Measurements from ENCODE around the gene DPP10.
"Not testable (repeated sequence)": the region's sequence is repeated elsewhere in the genome, so short reads cannot be mapped to it uniquely, and the experiment has no call there.

DPP10 gene

DNA sequence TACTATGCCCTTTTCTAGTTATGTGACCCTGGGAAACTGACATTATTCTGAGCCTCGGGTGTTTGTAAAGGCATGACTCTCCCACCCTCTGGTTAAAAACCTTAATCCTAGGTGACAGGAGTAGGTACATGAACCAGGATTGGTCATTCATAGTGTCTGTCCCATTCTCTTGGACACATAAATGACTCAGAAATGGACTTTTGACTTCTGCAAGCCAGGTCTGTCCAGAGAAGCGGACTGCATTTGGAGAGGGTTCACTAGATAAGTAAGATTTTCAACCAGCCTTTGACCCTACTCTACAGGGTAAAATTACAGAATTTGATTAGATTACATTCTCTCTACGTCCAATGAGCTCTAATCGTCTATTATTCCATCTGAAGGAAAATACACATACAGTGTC lies 285.9 kb downstream of the DPP10 start:
- no peak for FAIRE-seq

- FAIRE-seq: no peak
These were observed 286.6 kb downstream of the DPP10 start for GRCh38 chr2:114729026-114729425.

DNA sequence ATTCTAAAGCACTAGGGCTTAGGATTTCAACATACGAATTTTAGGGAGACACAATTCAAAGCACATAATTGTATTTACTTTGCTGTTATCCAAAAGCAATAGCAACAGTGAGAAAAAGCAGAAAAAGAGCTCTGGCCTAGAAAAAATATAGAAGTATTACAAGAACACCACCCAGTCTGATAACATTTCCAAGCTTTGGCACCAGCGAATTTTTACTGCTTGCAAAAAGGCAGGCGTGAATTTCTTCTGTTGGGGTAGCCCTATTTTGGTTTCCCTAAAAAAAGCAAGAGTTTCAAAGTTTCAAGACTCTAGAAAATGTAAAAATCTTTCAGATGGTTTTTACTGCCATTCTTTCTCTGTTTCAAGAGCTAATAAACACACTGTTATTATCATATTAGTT lies 292.7 kb downstream of the DPP10 start:
- FAIRE-seq: no peak

DNA sequence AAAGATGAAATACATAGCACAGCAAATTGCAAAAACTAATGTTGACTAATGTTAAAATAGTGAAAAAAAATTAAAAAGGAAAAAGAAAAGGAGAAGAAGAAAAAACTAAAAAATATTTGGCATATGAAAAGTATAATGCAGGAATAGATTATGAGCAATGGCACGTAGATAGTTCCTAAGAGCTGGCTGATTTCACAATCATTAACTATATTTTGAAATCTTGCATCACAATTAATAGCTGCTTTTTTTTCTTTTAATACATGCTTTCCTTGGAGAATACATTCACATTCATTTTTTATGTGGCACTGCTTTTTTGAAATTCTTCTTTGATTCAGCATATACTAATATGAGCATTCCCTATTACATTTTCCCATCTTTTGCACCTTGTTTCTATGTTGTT lies 299.8 kb downstream of the DPP10 start:
- FAIRE-seq: no peak

DNA sequence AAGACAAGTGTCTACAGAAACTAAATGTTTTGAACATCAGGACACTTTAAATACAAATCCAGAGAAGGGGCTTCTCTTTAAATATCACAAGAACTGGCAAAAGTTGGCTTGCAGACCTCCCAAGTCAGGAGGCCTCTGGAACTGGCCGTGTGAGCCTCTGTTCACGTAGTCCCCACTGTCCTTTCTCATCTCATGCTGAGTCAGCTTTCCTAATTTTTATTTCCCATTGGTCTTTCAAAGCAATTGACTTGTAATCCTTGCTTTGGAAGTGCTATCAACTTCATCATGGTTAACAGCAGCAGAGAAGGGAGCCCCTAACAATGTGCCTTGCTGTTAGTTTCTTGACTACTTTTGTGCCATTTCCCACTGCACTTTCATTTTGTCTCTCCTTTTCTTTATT lies 303.3 kb downstream of the DPP10 start:
- FAIRE-seq: no peak

DNA sequence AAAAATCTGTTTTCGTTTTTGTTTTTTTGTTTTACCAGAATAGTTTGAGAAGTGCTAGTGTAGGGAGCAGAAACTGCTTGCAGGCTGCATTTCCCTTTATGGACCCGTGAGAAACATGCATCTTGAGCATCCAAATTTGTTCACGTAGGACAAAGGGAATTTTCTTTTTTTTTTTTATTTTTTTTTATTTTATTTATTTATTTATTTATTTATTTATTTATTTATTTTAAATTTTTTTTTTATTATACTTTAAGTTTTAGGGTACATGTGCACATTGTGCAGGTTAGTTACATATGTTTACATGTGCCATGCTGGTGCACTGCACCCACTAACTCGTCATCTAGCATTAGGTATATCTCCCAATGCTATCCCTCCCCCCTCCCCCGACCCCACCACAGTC lies 305.7 kb downstream of the DPP10 start:
- not testable (repeated sequence) for FAIRE-seq

DNA sequence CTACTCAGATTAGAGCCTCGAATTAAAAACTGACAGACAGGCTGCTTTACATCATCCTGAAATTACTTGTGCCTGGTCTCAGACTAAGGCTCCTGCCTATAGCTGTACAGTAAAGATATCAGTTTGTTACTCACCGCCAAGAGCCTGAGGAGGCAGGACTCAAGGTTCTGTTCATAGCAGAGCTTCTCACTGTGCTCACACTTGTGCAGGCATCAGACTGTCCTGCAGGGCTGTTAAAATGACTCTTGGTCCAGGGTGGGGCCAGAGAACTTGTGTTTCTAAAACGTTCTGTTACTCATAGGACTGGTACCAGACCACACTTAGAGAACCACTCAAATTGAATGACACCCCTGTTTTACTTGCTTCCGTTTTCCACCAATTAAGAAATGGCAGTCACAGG lies 310.0 kb downstream of the DPP10 start:
- no peak for FAIRE-seq

GRCh38 chr2:114753145-114753544 lies 310.7 kb downstream of the DPP10 start:
- FAIRE-seq: no peak

DNA sequence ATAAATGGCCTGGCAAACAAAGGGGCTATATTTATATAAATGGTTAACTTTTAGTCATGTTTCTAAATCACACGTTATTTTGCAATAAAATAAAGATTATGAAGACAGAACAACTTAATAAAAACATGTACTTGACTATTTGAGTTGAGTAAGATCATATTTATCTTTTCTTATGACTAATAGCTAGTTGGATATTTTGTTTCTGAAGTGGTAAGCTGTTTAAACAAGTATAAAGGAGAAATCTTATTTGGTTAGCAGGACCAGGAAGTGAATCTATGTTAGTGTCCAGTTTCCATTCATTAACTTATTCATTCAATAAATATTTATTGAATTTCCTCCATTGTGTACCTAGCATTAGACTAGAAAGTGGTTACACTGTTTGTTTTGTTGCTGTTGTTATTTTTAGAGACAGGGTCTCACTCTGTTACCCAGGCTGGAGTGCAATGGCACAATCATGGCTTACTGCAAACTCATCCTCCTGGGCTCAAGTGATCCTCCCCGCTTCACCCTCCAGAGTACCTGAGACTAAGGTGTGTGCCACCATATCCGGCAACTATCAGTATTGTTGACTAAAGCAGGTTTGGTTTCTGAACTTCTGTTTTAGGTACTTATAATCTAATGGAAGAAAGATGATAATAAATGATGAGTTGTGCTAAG lies 312.6 kb downstream of the DPP10 start:
- no peak for FAIRE-seq

DNA sequence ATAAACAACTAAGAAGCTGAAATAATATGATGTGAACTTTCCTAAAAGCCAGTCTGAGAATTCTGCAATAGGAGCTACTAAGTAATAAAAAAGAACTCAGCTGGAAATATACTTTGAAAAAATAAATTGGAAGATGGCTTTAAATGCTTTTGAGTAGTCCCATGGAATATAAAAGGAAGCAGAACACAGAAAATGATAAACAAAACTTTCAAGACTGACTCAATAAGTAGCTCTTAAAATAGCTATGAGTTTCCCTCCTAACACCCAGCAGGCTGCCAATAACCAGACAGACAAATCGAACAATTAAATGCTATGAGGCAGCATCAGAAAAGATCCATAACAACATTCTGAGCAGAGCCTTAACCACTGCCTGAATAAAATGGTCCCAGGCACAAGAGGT lies 319.9 kb downstream of the DPP10 start:
- no peak for FAIRE-seq

DNA sequence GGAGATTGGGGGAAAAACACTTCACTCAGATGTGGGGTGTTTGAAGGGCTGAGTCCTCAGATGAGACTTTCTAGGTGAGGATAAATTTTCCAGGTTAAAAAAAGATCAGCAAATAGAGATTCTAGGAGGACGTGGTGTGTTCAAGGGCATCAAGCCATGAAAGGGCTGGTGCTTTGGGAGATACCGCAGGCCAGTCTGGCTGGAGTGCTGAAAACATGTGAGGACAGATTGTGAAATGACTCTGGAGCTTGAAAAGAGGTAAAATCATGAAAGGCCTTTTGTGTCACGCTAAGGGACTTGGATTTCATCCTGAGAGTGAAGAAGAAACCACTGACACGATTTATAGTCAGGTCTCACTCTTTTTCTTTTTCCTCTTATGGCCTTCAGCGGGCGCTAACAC lies 320.5 kb downstream of the DPP10 start:
- no peak for FAIRE-seq

DNA sequence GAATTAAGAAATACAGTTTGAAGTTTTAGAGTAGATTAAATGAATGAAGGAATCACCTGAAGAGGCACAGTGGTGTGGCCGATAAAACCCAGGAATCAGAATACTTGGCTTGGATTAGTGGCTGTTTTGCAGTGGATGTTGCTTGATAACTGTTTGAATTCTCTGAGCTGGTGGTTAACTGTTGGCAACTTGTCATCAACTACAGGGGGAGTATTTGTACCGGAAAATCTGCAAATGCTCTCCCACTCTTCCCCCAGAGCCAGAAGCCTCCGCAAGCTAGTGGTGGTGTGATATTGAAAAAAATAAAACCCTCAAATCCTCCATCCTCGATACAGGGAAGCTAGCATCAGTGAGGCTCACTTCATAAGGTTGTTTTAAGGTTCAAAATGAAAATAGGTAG lies 326.7 kb downstream of the DPP10 start:
- FAIRE-seq: no peak

- FAIRE-seq: no peak
These were observed 327.6 kb downstream of the DPP10 start for GRCh38 chr2:114769991-114770390.

DNA sequence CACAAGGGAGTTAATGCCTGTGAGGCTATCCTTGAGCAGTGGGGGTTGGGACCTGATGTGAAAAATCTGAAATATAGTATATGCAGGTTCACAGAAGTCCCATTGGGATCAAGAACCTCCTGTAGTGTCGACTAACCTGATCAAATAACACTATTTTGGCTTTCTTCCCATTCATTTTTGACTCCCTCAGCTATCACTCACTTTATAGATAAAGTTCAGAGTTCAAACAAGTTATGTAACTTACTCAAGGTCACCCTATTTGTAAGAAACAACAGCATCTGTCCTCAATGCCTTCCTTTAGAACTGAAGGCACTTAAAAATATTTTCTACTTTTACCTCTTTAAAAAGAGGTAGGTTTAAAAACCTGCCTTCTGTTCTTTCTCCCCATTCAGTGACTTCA lies 341.6 kb downstream of the DPP10 start:
- no peak for FAIRE-seq

- FAIRE-seq: no peak
These were observed 342.6 kb downstream of the DPP10 start for GRCh38 chr2:114784890-114785583.

- no peak for FAIRE-seq
These were observed 344.5 kb downstream of the DPP10 start for GRCh38 chr2:114786901-114787300.

GRCh38 chr2:114787486-114787885 lies 345.0 kb downstream of the DPP10 start:
- FAIRE-seq: no peak

DNA sequence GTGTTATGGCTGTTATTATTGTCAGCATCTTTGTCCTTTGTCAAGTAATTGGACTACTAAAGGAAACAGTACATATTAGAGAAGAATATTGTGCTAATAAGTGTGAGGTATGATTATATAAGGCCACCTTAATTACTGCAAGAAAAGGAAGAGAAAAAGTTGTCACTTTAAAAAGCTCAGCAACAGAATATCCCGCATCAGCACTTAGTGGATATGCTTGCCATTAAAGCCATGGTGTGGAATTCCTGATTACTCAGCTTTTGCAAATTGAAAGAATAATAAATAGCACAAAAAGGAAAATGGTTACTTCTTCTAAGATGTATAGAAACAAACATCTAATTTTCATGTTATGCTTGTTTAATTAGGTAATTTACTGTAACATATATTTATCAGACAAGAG lies 347.5 kb downstream of the DPP10 start:
- no peak for FAIRE-seq

GRCh38 chr2:114797540-114797939 lies 355.1 kb downstream of the DPP10 start:
- FAIRE-seq: no peak

DNA sequence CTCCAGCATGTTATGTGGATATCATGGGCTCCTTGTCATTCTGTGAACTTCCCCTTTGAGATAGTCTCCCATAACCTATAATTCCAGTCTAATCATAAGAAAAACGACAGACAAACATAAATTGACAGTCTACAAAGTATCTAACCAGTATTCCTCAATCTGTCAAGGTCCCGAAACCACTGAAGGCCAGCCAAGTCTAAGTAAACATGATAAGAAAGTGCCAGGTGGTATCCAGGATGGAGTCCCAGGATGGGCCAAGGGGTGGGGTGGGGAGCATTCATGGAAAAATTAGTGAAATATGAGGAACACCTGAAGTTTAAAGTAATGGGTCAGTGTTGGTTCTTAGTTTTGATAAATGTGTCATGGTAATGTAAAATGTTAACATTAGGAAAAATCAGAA lies 355.5 kb downstream of the DPP10 start:
- FAIRE-seq: no peak

GRCh38 chr2:114800371-114800770 lies 357.9 kb downstream of the DPP10 start:
- no peak for FAIRE-seq

DNA sequence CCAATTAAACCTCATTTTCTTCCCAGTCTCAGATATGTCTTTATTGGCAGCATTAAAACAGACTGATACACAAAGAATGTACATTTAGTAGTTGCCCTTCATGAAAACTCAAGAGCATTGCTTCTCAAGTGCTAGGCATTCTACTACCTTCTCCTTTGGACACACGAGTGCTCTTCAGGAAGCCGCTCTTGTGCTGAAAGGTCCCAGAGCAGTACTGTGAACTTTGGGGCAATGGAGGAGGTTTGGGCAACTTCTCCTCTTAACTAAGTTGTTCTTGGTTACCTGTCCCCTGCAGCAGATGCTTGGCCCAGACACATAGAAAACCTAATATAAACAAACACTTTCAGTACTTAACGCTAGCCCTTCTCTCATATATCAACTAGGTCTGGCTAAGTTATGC lies 362.8 kb downstream of the DPP10 start:
- FAIRE-seq: no peak

DNA sequence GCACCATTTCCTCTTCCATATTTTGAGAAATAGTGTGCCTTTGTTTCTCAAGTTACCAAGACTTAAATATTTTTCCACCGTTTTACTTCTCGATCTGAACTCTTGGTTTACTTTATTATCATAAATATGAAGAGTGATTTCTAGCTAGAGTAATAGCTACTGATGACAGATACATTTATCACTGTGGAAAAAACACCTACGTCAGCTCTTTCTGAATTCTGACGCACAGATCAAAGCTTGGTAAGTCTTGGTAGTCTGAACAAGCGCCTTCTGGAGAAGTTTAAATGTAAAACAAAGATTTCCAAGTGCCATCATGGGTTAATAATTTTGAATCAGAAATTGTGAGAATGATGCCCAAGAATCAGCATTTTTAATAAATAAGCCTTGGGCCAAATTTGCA lies 367.7 kb downstream of the DPP10 start:
- FAIRE-seq: no peak

- FAIRE-seq: no peak
These were observed 369.8 kb downstream of the DPP10 start for GRCh38 chr2:114812261-114812660.

- no peak for FAIRE-seq
These were observed 371.9 kb downstream of the DPP10 start for GRCh38 chr2:114814355-114814754.
